ENCODE measurements around the gene REG4.

DNA sequence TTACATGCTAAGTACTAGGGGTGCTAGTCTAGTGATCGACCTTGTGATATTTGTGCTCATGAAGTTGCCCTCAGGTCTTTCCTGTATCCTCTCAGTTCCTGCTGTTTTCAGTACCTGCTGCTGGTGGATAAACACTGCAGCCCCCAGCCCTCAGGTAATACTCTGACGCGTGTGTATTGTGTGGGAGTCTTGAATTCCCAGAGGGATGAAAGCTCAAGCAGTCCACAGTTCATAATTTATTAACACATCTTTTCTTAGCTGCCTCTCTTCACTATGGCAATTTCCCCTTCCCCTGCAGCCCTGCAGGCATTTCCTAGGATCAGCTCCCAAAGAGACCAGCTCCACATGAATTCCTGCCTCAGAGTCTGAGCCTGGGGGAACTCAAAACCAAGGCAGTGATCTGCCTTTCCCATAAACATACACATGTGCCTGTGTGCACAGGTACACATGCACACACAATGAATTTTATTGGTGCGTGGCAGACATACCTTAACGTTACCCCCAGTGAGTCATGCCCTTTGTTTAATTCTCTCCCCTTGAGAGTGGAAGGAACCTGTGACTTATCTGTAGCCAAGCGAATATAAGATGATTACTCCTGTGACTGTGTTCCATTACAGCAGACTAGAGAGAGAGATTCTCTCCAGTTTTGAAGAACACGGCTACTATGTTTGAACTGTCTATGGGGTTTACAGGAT is 28.5 kb downstream of the REG4 start:
- TF ChIP-seq BHLHE40 (IDR thresholded peaks at IDR 0.05; ENCODE audit: borderline replicate concordance) (no peak), SUZ12 (IDR thresholded peaks at IDR 0.05) (no peak), FOXM1 (IDR thresholded peaks at IDR 0.05; ENCODE audit: borderline replicate concordance) (no peak), ARNT (IDR thresholded peaks at IDR 0.05) (no peak), FOXA1 (IDR thresholded peaks at IDR 0.05) (no peak), ZNF384 (IDR thresholded peaks at IDR 0.05) (no peak), FOXK2 (IDR thresholded peaks at IDR 0.05) (no peak), SP1 (IDR thresholded peaks at IDR 0.05) (no peak), HDGF (IDR thresholded peaks at IDR 0.05; ENCODE audit: borderline replicate concordance) (no peak)
